ENCODE measurements around the gene SLC17A9. TPM values are rescaled to one million over a fixed set of nuclear protein-coding genes. Genes with fewer than 3 reads are reported as not detected.

Gene SLC17A9
- total and polyA plus RNA-seq, 8 donors, result 0.63 to 7.7 (median 3.1) TPM

DNA sequence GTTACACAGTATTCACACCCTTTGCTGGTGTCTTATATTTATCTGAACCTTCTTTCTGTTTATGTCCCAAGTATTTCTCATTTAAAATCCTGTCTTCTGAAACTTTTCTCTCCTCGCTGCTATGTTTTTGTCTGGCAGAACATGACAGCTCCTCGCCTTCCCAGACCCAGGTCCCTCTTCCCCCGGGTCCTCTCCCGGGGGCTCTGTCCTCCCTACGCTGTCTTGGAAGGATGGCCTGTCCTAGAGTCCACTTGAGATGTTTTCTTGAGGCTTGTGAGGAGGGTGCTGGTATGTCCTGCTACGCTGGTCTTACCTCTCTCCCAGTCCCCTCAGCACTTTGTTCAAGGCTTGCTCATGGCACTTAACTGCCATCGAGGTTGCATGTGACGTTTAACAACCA is 8.3 kb upstream of the SLC17A9 start:
- 92 to 93% methylated on average over 8 of the region's 8 CpGs for WGBS, 2 donors

GRCh38 chr20:62944746-62945145 is 7.8 kb upstream of the SLC17A9 start:
- no peak overlapping the region for H3K27ac ChIP-seq
- H3K9me3 ChIP-seq, result no peaks in the 10 kb centered on the region
- no peak overlapping the region for H3K4me3 ChIP-seq
- intact Hi-C loops (cut with DNase I), result no loop called here
- DNase-seq (peak in 1 of 6 donors; percentile 23), FAIRE-seq (no peak), ATAC-seq (no peak)
- peaks cover 8 to 43% (median 15%) of the 10 kb centered on the region in 3 donors for H3K36me3 ChIP-seq
- H3K4me1 ChIP-seq, result peaks cover 0 to 7% (median 2%) of the 10 kb centered on the region in 3 donors
- WGBS, 2 donors, result 91 to 93% methylated on average over 10 of the region's 10 CpGs
- no peak for TF ChIP-seq CTCF (IDR thresholded peaks at IDR 0.05)
- H3K27me3 ChIP-seq, result no peaks in the 10 kb centered on the region

More for the DNA sequence above, 8.3 kb upstream of the SLC17A9 start:
- intact Hi-C loops (cut with DNase I), result no loop called here
- FAIRE-seq, result no peak
- no peak for TF ChIP-seq CTCF (IDR thresholded peaks at IDR 0.05)
- Histone ChIP-seq H3K27ac (no peak overlapping the region), H3K4me3 (no peak overlapping the region), H3K9me3 (no peaks in the 10 kb centered on the region), H3K4me1 (peaks cover 3 to 11% (median 8%) of the 10 kb centered on the region in 3 donors), H3K27me3 (no peaks in the 10 kb centered on the region), H3K36me3 (peaks cover 8 to 43% (median 15%) of the 10 kb centered on the region in 3 donors)
- DNase-seq, result peak in 1 of 6 donors; percentile 31
- no peak for ATAC-seq

- DNase-seq (peak in 1 of 6 donors; percentile 41), ATAC-seq (no peak), FAIRE-seq (no peak)
- H3K9me3 ChIP-seq, result no peaks in the 10 kb centered on the region
- intact Hi-C loops (cut with DNase I), result no loop called here
- 89 to 95% methylated on average over 25 of the region's 25 CpGs for WGBS, 2 donors
- H3K27me3 ChIP-seq, result no peaks in the 10 kb centered on the region
- H3K36me3 ChIP-seq, result peaks cover 8 to 43% (median 15%) of the 10 kb centered on the region in 3 donors
- no peak for TF ChIP-seq CTCF (IDR thresholded peaks at IDR 0.05)
- no peak overlapping the region for H3K27ac ChIP-seq
- H3K4me3 ChIP-seq, result no peak overlapping the region
- H3K4me1 ChIP-seq, result peaks cover 0 to 6% (median 0%) of the 10 kb centered on the region in 3 donors
Measured at GRCh38 chr20:62945771-62946339, 6.7 kb upstream of the SLC17A9 start.

- no peaks in the 10 kb centered on the region for H3K27me3 ChIP-seq
- intact Hi-C loops (cut with DNase I), result no loop called here
- WGBS, 2 donors, result 37 to 40% methylated on average over 10 of the region's 10 CpGs
- H3K36me3 ChIP-seq, result peaks cover 8 to 43% (median 15%) of the 10 kb centered on the region in 3 donors
- H3K4me1 ChIP-seq, result peaks cover 0 to 6% (median 0%) of the 10 kb centered on the region in 3 donors
- peak in 3 of 6 donors; percentile 25 to 34 (median 31) for DNase-seq
- H3K4me3 ChIP-seq, result no peak overlapping the region
- TF ChIP-seq CTCF (IDR thresholded peaks at IDR 0.05), result no peak
- H3K27ac ChIP-seq, result no peak overlapping the region
- peak; percentile 39 to 81 (median 60) for ATAC-seq
- no peaks in the 10 kb centered on the region for H3K9me3 ChIP-seq
- FAIRE-seq, result no peak
Measured at GRCh38 chr20:62946918-62947317, 5.6 kb upstream of the SLC17A9 start.
